SHP77 (cell line): ENCODE measurements around the gene KCNMB2.

Source experiments
- DNase-seq, 2 experiments: peaks; one replicate each; lab custom pipeline; 2025; lab: John Stamatoyannopoulos, UW

The KCNMB2 gene

DNA sequence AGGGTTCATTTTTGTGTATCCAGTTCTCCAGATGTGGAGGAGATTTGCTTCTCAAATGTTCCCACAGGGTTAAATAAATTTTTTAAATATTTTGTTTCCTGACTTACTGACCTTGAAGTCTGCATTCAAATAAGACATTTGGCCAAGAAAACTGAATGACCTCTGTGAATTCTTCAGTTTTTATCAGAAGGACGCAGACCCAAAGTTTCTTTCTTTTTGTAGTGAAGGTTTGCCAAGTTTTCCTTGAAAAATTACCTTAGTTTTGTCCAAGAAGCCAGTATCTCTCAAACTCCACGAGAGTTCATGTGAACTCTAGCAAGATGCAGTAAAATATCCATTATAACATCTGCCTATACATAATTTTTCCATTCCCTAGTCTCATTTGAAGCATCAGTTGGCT, 332.4 kb downstream of the KCNMB2 start:
- DNase-seq: no peak

DNA sequence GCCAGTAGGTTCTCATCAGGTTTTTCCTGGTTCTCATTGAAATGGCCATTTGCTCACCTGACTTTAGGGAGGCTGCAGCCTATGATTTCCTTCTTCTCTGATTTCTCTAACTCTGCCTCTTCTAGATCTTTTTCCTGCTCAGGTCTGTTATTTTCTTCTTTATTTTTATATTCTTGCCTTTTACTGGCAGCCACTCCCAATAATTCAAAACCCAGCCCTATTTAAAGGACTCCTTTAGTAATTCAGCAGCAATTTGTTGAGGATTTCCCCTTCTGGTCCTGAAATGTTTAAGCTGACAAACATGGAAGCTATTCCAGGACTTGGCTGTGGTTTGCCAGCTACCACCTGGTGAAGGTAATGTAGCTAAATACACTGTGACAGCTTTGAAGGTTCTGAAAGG, 333.8 kb downstream of the KCNMB2 start:
- DNase-seq: no peak

DNA sequence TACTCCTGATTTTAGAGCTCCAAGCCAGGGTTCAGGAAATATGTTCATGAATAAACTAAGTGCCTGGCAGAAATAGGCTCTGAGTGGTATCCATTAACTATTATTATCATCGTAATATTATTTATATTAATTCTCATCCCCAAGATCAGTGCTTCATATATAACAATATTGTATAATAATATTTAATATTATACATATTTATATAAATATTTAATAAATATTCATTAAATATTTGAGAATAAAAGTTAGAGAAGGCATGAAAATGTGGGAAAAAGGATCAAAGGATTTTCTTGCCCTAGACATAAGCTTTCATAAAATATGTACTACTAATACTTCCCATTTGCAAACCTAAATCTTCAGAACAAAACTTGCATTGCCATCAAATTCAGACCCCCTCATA, 338.9 kb downstream of the KCNMB2 start:
- DNase-seq: no peak

DNA sequence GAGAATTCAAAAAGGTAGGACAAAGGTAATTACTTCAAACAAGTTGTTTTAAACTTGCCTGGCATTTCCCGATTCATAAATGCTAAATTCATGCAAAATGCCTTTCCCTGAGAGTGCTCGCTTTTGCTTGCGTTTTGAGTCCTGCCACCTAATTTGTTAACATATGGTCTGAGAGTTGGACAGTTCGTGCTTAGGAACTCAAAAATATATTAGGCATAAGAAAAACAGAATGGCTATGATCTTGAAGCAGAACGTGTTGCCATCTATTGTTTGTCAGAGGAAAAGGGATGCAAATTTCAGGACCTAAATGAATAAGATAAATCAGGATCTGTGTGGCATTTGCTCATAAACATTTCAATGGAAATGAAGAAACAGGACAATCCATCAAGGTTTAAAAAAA, 339.6 kb downstream of the KCNMB2 start:
- DNase-seq: no peak

DNA sequence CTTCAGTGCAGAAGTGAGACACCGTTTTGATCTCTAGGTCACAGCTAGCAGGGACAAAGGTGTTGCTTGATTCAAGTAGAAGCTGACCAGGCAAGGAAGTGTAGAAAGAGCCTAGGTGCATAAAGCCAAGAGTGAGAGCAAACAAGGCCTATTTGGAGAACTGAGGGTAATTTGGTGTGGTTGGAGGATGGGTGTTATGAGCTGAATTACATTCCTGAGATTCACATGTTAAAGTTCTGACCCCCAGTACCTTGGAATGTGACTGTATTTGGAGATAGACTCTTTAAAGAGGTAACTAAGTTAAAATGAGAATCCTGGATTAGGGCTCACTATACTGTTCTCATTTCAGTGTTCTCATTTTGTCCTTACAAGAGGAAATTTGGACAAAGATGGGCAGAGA, 344.0 kb downstream of the KCNMB2 start:
- DNase-seq: no peak
